Activated CD4-positive, CD25-positive, alpha-beta regulatory T cell treated with anti-CD3 and anti-CD28 coated beads, Interleukin-2, amount 50 U/mL, for 72 hours (primary cell): ENCODE data around the gene NGF.

Experiments
- DNase-seq: peaks from one replicate; pipeline ENCODE4 v3.0.0; 2021

Gene NGF

DNA sequence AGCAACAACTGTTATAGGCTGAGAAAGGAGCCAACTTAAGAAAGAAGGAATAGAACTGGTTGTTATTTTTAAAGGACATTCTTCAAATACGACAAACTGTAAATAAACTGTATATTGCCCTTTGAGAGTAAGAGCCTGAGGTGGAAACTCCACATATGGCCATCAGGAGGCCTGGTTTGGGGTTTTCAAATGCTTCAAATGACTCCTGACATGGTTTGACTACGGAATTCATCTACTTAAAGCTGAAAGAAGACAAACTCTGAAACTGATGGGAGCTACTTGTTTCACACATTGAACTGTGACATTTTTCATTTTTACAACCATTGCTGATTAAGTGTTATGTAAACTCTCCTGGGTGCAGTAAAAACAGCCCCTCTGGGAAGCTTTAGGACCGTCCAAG is 59.8 kb downstream of the NGF start:
- DNase-seq = no peak

DNA sequence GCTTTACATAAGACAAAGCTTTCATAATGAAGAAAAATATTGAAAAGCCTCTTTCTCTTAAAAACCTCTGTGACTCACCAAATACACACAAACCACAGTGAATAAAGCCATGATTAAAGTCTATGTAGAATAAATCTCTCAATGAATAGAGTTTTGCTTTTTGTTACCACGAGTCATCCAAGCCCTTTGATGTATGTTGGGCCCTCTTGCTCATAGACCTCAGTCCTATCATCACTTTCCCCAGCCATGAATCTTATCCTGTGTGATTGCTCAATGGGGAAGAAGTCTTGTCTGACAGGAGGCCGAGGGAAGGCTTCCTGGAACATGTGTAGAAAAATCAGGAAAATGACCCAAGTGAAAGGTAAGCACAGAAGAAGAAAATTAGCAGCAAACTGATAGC is 60.8 kb downstream of the NGF start:
- DNase-seq = no peak

DNA sequence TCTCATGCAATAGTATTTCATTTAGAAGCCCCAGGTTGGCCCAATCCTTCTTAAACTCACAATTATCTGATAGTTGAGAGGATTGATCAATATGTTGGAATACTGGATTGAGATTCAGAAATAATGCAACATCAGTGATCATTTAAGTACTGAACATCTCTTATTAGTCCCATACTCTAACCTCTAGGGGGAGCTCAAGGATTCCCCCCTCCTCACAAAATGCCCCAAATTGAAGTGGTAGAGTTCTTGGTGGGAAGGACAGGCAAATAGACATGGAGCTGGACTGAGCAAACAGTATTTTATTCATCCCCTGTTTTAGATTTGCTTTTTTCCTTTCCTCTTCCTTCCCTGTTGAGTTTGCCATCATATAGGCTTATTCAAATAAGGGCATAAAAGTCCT is 62.8 kb downstream of the NGF start:
- DNase-seq = no peak

DNA sequence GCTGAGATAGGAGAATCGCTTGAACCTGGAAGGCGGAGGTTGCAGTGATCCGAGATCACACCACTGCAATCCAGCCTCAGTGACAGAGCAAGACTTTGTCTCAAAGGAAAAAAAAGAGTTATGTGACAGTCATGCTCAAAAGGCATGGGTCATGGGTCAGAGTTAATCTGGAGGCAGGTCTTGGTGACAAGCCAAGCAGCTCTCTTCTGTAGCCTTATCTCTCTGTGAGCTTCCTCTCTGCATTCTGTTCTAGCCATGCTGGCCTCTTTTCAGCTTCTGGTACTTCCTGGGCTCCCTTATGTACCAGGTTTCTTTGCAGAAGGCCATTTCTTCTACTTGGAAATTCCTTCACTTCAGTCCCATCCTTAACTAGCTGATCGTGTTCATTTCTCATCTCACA is 63.6 kb downstream of the NGF start:
- no peak for DNase-seq

GRCh38 chr1:115266729-115267421 is 71.2 kb downstream of the NGF start:
- no peak for DNase-seq

DNA sequence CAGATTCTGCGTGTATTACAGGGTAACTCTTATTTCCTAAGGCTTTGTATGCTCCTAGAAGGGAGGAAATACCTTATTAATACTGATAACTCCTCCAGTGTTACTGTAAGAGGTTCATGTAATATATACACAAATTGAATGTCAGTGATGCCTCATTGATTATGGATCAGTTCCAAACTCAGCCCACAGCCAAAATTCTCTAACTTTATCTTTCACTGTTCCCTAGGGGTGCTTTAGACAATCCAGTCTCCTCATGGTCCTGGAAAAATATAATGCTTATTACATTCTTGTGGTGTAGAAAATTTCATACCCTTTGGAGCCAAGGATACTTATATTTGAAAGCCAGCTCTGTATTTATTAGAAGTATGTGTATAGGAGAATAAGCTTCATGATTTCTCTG is 73.0 kb downstream of the NGF start:
- DNase-seq = no peak

- DNase-seq = no peak
Observed at GRCh38 chr1:115262886-115263285, 75.2 kb downstream of the NGF start.

DNA sequence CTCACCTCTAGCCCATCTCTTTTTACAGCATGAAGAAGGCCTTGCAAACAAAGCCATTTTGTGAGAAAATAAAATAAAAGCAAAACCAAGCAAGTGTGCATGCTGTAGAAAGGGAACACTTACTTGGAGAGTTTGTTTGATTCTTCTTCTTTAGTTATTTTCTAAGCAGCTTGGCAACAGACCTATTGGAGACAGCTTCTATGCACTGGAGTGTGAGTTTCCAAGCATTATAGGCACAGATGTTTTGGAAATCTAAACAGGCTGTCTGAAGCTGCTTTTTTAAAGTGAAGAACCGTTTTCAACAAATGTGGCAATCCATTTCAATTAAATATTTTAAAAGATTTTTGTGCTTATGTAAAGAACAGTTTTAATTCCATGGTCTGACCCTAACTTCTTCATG is 76.6 kb downstream of the NGF start:
- no peak for DNase-seq

GRCh38 chr1:115258302-115258866 is 79.7 kb downstream of the NGF start:
- DNase-seq = no peak

GRCh38 chr1:115257591-115257990 is 80.5 kb downstream of the NGF start:
- no peak for DNase-seq

- DNase-seq = no peak
Observed at GRCh38 chr1:115255154-115255553, 82.9 kb downstream of the NGF start.

DNA sequence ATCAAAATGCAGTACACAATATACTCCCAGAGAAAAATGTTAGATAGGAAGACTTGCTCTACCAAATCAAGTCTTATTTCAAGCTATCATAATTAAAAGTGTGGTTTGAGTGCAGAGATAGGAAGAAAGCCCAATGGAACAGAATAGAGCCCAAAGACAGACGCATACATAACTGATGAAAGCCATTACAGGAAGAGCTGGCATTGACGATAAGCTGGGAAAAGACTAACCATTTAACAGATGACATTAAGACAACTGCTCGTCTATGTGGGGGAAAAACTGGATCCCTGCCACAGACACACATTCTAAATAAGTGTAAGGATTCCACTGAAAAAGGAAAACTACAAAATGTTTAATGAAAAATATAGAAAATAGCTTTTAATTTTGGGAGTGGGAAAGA is 85.5 kb downstream of the NGF start:
- DNase-seq = no peak

- DNase-seq = no peak
Observed at GRCh38 chr1:115251856-115252255, 86.2 kb downstream of the NGF start.

GRCh38 chr1:115251340-115251748 is 86.7 kb downstream of the NGF start:
- DNase-seq = no peak

GRCh38 chr1:115246526-115246925 is 91.5 kb downstream of the NGF start:
- no peak for DNase-seq

- no peak for DNase-seq
Observed at GRCh38 chr1:115245227-115245626, 92.8 kb downstream of the NGF start.

GRCh38 chr1:115242543-115242942 is 95.5 kb downstream of the NGF start:
- DNase-seq = no peak

GRCh38 chr1:115241309-115241708 is 96.7 kb downstream of the NGF start:
- no peak for DNase-seq

GRCh38 chr1:115240297-115240696 is 97.8 kb downstream of the NGF start:
- DNase-seq = no peak

DNA sequence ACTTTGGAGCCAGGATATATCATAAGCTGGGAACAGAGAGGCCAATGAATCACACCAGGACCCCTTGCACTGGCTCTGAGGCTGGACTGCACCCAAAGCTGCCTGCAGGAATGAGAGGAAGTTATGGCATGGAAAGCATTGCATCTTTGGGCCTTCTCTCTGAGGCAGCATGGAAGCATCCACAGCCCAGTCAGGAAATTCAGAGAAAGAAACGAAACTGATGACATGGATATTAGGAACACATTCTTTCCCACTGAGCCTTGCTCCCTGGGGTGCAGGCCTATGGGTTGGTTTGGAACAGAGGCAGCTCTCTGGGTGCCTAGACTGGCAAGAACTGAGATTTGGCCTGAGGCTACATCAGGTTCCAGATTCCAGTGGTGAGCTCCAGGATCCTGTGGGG is 98.6 kb downstream of the NGF start:
- no peak for DNase-seq

GRCh38 chr1:115239148-115239422 is 99.0 kb downstream of the NGF start:
- no peak for DNase-seq

GRCh38 chr1:115238336-115239147 is 99.5 kb downstream of the NGF start:
- no peak for DNase-seq

- no peak for DNase-seq
Observed at GRCh38 chr1:115237507-115237906, 100.5 kb downstream of the NGF start.

DNA sequence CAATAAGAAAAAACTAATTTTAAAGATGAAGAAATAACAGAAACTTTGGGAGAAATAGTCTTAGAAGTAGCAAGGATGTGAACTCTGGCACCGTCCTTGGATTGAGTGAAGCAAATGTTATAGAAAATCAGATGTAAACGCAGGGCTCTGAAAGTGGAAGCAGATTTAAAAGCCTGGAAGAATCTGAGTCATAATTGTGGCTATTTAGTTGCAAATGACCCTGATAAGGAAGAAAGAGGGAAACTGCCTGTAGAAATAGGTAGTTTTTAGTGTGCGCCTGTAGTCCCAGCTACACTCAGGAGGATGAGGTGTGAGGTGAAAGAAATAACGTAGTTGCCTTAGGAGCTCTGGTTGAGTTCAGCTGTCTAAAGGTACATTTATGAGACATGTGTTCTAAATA is 101.0 kb downstream of the NGF start:
- no peak for DNase-seq
